HEK293 (cell line): Measurements from ENCODE around the gene GABRR1.

ENCODE experiments used
- CTCF ChIA-PET: fragments of 350-600 bp; formaldehyde crosslinking; extraction: SDS; loops from one replicate; lab custom pipeline; 2021; ENCODE audit warnings: antibody characterized with exemption; lab: Yijun Ruan, JAX
- POLR2A ChIA-PET: fragments of 300-600 bp; formaldehyde crosslinking; extraction: SDS; loops from one replicate; lab custom pipeline; 2020; ENCODE audit warnings: antibody characterized with exemption, inconsistent platforms; lab: Yijun Ruan, JAX
- H3K27ac ChIP-seq: fragments of 200-500 bp; sonication (Bioruptor generic); 2 replicates; pipeline ENCODE4 v1.5.1; 2014; ENCODE audit warnings: low read depth, low read length, control low read depth, inconsistent platforms; ENCODE audit errors: extremely low read depth
- H3K36me3 ChIP-seq, 2 experiments: fragments of 200-500 bp in 1 of 2; sonication (Bioruptor generic) in 1 of 2; 1 replicate in 1 of 2; 2 replicates in 1 of 2; pipeline ENCODE4 v1.5.1; 2014 to 2017; ENCODE audit warnings: inconsistent platforms in 2 of 2, low read length in 2 of 2; ENCODE audit not compliant: control insufficient read depth in 2 of 2, insufficient read depth in 1 of 2
- H3K4me1 ChIP-seq: fragments of 200-500 bp; sonication (Bioruptor generic); 2 replicates; pipeline ENCODE4 v1.5.1; 2014; ENCODE audit warnings: mild to moderate bottlenecking, low read length, inconsistent platforms; ENCODE audit not compliant: control insufficient read depth, insufficient read depth
- H3K4me3 ChIP-seq: 2 replicates; pipeline ENCODE4 v1.5.1; 2011; ENCODE audit warnings: low read depth, mild to moderate bottlenecking, control low read depth, low read length, moderate library complexity
- H3K9me3 ChIP-seq: fragments of 200-500 bp; sonication (Bioruptor generic); 2 replicates; pipeline ENCODE4 v1.5.1; 2014; ENCODE audit warnings: low read depth, low read length, inconsistent platforms; ENCODE audit not compliant: control insufficient read depth, insufficient read depth
- GFI1B ChIP-seq: fragments of 450-650 bp; formaldehyde crosslinking; IDR thresholded peaks from 2 replicates; pipeline ENCODE4 v1.5.1; 2016; ENCODE audit warnings: missing biosample characterization, missing genetic modification characterization
- HOXA7 ChIP-seq: sonication (generic); formaldehyde crosslinking; IDR thresholded peaks from 2 replicates; pipeline ENCODE4 v1.8.1; 2022; ENCODE audit warnings: missing genetic modification reagents, borderline replicate concordance
- KLF10 ChIP-seq: fragments of 450-650 bp; IDR thresholded peaks from 2 replicates; pipeline ENCODE4 v1.5.1; 2018; ENCODE audit warnings: missing biosample characterization, mild to moderate bottlenecking, missing genetic modification characterization
- KLF8 ChIP-seq: fragments of 450-650 bp; formaldehyde crosslinking; IDR thresholded peaks from 2 replicates; pipeline ENCODE4 v1.5.1; 2016; ENCODE audit warnings: missing biosample characterization, missing genetic modification characterization
- KLF9 ChIP-seq: fragments of 450-650 bp; formaldehyde crosslinking; IDR thresholded peaks from 2 replicates; pipeline ENCODE4 v1.5.1; 2016; ENCODE audit warnings: missing biosample characterization, missing genetic modification characterization, low read depth
- ZBTB21 ChIP-seq: fragments of 450-650 bp; formaldehyde crosslinking; IDR thresholded peaks from 2 replicates; pipeline ENCODE4 v1.5.1; 2017; ENCODE audit warnings: missing biosample characterization, missing genetic modification characterization
- ZBTB8A ChIP-seq: fragments of 450-650 bp; formaldehyde crosslinking; IDR thresholded peaks from 2 replicates; pipeline ENCODE4 v1.5.1; 2016; ENCODE audit warnings: missing biosample characterization, missing genetic modification characterization
- ZNF174 ChIP-seq: fragments of 450-650 bp; formaldehyde crosslinking; IDR thresholded peaks from 2 replicates; pipeline ENCODE4 v1.5.0; 2017; ENCODE audit warnings: missing biosample characterization, mild to moderate bottlenecking, missing genetic modification characterization
- ZNF221 ChIP-seq: fragments of 450-650 bp; formaldehyde crosslinking; IDR thresholded peaks from 2 replicates; pipeline ENCODE4 v1.5.1; 2017; ENCODE audit warnings: missing biosample characterization, missing genetic modification characterization, borderline replicate concordance
- ZNF223 ChIP-seq: fragments of 450-650 bp; formaldehyde crosslinking; IDR thresholded peaks from 2 replicates; pipeline ENCODE4 v1.5.1; 2016; ENCODE audit warnings: missing biosample characterization, missing genetic modification characterization
- ZNF335 ChIP-seq: fragments of 450-650 bp; formaldehyde crosslinking; conservative IDR thresholded peaks from 2 replicates; pipeline ENCODE4 v1.5.1; 2016; ENCODE audit warnings: missing biosample characterization, missing genetic modification characterization
- ZNF366 ChIP-seq: fragments of 450-650 bp; formaldehyde crosslinking; conservative IDR thresholded peaks from 2 replicates; pipeline ENCODE4 v1.5.1; 2016; ENCODE audit warnings: missing biosample characterization, missing genetic modification characterization
- ZNF658 ChIP-seq: fragments of 450-650 bp; formaldehyde crosslinking; IDR thresholded peaks from 2 replicates; pipeline ENCODE4; 2016; ENCODE audit warnings: missing biosample characterization, missing genetic modification characterization
- TF ChIP-seq, protein P1 (sequence below): fragments of 450-650 bp; formaldehyde crosslinking; IDR thresholded peaks from 2 replicates; pipeline ENCODE4 v1.5.1; 2016; ENCODE audit warnings: missing biosample characterization, missing genetic modification characterization
- TF ChIP-seq, protein P2 (sequence below): fragments of 450-650 bp; formaldehyde crosslinking; conservative IDR thresholded peaks from 2 replicates; pipeline ENCODE4 v1.5.1; 2016; ENCODE audit warnings: low read depth, missing biosample characterization, missing genetic modification characterization
- TF ChIP-seq, protein P3 (sequence below): fragments of 450-650 bp; formaldehyde crosslinking; IDR thresholded peaks from 2 replicates; pipeline ENCODE4 v1.5.1; 2016; ENCODE audit warnings: missing biosample characterization, missing genetic modification characterization
- TF ChIP-seq, protein P4 (sequence below): fragments of 450-650 bp; formaldehyde crosslinking; IDR thresholded peaks from 2 replicates; pipeline ENCODE4 v1.5.1; 2016; ENCODE audit warnings: missing biosample characterization, missing genetic modification characterization
- TF ChIP-seq, protein P5 (sequence below): fragments of 450-650 bp; formaldehyde crosslinking; IDR thresholded peaks from 2 replicates; pipeline ENCODE4 v1.5.1; 2016; ENCODE audit warnings: missing biosample characterization, missing genetic modification characterization

The GABRR1 gene

DNA sequence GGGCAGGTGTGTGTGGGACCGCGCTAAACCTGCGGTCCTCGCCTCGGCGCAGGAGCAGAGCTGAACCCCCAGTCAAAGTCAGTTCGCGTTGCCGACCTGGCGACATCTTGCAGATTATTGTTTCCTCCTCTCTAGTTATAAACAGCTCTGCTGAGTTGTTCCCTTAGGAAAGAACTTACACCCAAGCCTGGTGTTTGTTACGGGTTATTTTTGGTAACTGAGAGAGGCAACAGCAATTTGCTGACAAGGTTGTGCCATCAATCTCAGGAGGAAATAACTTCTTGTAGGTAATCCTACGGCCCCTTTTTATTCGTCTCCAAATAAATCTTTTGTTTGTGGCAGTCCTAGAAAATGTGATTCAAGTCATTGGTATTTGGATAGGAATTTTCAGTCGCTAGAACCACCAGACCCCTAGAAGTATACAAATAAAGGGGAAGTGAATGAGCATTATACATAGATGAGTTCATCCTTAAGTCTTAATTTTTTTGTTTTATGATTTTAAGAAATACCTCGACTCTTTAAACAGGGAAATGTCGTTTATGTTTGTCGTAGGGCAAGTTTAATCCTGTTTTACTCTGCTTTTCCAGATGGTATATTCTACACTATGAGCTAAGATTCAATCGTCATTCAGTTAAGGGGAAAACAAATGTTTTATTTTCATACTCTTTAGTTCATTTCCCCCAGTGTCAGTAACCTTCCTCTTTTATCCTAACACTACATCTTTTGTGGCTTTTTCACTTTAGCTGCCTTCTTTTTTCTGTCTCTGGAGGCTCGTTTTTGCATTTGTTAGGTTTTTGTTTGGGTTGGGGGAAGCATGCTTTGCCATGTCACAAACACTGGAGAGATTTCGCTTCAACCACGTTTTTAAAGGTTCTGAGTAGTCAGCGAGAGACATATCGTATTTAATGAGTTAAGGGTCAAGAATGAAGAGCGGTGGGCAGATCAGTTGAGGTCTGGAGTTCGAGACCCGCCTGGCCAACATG, 70.1 kb downstream of the GABRR1 start:
- Histone ChIP-seq H3K36me3 (peaks cover 9 to 20% of the 10 kb centered on the region in 2 experiments; a peak in 2 of 3 replicates), H3K4me3 (peak overlapping the region; percentile 83), H3K27ac (peak overlapping the region; percentile 93), H3K4me1 (peaks cover 20% of the 10 kb centered on the region), H3K9me3 (no peaks in the 10 kb centered on the region)
- ChIA-PET CTCF (interaction anchor here (0.6 to 4.7 kb wide), 8 partner anchors 11 to 447 kb away, joined by 3 to 23 read pairs (median 4); partner anchors contain the start of gene PNRC1), POLR2A (interaction anchor here (0.6 to 4.0 kb wide), 10 partner anchors 9 to 466 kb away, joined by 3 to 48 read pairs (median 6); partner anchors contain the start of genes PNRC1 and UBE2J1)
- TF ChIP-seq, protein P1, sequence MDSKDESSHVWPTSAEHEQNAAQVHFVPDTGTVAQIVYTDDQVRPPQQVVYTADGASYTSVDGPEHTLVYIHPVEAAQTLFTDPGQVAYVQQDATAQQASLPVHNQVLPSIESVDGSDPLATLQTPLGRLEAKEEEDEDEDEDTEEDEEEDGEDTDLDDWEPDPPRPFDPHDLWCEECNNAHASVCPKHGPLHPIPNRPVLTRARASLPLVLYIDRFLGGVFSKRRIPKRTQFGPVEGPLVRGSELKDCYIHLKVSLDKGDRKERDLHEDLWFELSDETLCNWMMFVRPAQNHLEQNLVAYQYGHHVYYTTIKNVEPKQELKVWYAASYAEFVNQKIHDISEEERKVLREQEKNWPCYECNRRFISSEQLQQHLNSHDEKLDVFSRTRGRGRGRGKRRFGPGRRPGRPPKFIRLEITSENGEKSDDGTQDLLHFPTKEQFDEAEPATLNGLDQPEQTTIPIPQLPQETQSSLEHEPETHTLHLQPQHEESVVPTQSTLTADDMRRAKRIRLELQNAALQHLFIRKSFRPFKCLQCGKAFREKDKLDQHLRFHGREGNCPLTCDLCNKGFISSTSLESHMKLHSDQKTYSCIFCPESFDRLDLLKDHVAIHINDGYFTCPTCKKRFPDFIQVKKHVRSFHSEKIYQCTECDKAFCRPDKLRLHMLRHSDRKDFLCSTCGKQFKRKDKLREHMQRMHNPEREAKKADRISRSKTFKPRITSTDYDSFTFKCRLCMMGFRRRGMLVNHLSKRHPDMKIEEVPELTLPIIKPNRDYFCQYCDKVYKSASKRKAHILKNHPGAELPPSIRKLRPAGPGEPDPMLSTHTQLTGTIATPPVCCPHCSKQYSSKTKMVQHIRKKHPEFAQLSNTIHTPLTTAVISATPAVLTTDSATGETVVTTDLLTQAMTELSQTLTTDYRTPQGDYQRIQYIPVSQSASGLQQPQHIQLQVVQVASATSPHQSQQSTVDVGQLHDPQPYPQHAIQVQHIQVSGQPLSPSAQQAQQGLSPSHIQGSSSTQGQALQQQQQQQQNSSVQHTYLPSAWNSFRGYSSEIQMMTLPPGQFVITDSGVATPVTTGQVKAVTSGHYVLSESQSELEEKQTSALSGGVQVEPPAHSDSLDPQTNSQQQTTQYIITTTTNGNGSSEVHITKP: peak; percentile 92
- TF ChIP-seq, protein P2, sequence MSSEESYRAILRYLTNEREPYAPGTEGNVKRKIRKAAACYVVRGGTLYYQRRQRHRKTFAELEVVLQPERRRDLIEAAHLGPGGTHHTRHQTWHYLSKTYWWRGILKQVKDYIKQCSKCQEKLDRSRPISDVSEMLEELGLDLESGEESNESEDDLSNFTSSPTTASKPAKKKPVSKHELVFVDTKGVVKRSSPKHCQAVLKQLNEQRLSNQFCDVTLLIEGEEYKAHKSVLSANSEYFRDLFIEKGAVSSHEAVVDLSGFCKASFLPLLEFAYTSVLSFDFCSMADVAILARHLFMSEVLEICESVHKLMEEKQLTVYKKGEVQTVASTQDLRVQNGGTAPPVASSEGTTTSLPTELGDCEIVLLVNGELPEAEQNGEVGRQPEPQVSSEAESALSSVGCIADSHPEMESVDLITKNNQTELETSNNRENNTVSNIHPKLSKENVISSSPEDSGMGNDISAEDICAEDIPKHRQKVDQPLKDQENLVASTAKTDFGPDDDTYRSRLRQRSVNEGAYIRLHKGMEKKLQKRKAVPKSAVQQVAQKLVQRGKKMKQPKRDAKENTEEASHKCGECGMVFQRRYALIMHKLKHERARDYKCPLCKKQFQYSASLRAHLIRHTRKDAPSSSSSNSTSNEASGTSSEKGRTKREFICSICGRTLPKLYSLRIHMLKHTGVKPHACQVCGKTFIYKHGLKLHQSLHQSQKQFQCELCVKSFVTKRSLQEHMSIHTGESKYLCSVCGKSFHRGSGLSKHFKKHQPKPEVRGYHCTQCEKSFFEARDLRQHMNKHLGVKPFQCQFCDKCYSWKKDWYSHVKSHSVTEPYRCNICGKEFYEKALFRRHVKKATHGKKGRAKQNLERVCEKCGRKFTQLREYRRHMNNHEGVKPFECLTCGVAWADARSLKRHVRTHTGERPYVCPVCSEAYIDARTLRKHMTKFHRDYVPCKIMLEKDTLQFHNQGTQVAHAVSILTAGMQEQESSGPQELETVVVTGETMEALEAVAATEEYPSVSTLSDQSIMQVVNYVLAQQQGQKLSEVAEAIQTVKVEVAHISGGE (tag by site-specific recombination): no peak
- 0 out of 2 replicates have a peak, but pooled peaks have one; percentile 4 for TF ChIP-seq KLF8 (tag by site-specific recombination)
- no peak for TF ChIP-seq HOXA7 (CRISPR knock-in tag)
- no peak for TF ChIP-seq ZBTB8A
- TF ChIP-seq ZNF174: no peak
- no peak for TF ChIP-seq ZNF221 (tag by site-specific recombination)
- TF ChIP-seq, protein P3, sequence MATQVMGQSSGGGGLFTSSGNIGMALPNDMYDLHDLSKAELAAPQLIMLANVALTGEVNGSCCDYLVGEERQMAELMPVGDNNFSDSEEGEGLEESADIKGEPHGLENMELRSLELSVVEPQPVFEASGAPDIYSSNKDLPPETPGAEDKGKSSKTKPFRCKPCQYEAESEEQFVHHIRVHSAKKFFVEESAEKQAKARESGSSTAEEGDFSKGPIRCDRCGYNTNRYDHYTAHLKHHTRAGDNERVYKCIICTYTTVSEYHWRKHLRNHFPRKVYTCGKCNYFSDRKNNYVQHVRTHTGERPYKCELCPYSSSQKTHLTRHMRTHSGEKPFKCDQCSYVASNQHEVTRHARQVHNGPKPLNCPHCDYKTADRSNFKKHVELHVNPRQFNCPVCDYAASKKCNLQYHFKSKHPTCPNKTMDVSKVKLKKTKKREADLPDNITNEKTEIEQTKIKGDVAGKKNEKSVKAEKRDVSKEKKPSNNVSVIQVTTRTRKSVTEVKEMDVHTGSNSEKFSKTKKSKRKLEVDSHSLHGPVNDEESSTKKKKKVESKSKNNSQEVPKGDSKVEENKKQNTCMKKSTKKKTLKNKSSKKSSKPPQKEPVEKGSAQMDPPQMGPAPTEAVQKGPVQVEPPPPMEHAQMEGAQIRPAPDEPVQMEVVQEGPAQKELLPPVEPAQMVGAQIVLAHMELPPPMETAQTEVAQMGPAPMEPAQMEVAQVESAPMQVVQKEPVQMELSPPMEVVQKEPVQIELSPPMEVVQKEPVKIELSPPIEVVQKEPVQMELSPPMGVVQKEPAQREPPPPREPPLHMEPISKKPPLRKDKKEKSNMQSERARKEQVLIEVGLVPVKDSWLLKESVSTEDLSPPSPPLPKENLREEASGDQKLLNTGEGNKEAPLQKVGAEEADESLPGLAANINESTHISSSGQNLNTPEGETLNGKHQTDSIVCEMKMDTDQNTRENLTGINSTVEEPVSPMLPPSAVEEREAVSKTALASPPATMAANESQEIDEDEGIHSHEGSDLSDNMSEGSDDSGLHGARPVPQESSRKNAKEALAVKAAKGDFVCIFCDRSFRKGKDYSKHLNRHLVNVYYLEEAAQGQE (tag by site-specific recombination): no peak
- TF ChIP-seq ZNF223 (tag by site-specific recombination): no peak
- TF ChIP-seq KLF9 (tag by site-specific recombination): no peak
- peak; percentile 9; the same call in 1 of the 2 replicates for TF ChIP-seq ZBTB21 (tag by site-specific recombination)
- 0 out of 2 replicates have a peak, but pooled peaks have one; percentile 41 for TF ChIP-seq GFI1B (tag by site-specific recombination)
- no peak for TF ChIP-seq KLF10 (tag by site-specific recombination)
- TF ChIP-seq, protein P4, sequence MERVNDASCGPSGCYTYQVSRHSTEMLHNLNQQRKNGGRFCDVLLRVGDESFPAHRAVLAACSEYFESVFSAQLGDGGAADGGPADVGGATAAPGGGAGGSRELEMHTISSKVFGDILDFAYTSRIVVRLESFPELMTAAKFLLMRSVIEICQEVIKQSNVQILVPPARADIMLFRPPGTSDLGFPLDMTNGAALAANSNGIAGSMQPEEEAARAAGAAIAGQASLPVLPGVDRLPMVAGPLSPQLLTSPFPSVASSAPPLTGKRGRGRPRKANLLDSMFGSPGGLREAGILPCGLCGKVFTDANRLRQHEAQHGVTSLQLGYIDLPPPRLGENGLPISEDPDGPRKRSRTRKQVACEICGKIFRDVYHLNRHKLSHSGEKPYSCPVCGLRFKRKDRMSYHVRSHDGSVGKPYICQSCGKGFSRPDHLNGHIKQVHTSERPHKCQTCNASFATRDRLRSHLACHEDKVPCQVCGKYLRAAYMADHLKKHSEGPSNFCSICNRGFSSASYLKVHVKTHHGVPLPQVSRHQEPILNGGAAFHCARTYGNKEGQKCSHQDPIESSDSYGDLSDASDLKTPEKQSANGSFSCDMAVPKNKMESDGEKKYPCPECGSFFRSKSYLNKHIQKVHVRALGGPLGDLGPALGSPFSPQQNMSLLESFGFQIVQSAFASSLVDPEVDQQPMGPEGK: peak; percentile 10; the same call in 1 of the 2 replicates
- no peak for TF ChIP-seq ZNF658 (tag by site-specific recombination)
- TF ChIP-seq, protein P5, sequence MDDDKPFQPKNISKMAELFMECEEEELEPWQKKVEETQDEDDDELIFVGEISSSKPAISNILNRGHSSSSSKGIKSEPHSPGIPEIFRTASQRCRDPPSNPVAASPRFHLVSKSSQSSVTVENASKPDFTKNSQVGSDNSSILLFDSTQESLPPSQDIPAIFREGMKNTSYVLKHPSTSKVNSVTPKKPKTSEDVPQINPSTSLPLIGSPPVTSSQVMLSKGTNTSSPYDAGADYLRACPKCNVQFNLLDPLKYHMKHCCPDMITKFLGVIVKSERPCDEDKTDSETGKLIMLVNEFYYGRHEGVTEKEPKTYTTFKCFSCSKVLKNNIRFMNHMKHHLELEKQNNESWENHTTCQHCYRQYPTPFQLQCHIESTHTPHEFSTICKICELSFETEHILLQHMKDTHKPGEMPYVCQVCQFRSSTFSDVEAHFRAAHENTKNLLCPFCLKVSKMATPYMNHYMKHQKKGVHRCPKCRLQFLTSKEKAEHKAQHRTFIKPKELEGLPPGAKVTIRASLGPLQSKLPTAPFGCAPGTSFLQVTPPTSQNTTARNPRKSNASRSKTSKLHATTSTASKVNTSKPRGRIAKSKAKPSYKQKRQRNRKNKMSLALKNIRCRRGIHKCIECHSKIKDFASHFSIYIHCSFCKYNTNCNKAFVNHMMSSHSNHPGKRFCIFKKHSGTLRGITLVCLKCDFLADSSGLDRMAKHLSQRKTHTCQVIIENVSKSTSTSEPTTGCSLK (tag by site-specific recombination): no peak
- TF ChIP-seq ZNF366 (tag by site-specific recombination): 0 out of 2 replicates have a peak, but pooled peaks have one; percentile 45
- TF ChIP-seq ZNF335 (tag by site-specific recombination): peak; percentile 85
